Stomach (tissue), 9 donors: ENCODE measurements around the gene TM9SF4. TPM values are rescaled to one million over a fixed set of nuclear protein-coding genes. Genes with fewer than 3 reads are reported as not detected.

Experiments
- DNase-seq, 2 donors: peaks; one replicate each; pipeline versions ENCODE4 v3.0.0 to v3.0.0-alpha.2; 2013 to 2019
- H3K27ac ChIP-seq, 5 donors: fragments of 200-600 bp in 4 of 5; sonication (generic) in 4 of 5; one replicate each; pipeline ENCODE4 v1.5.1; 2013 to 2019; ENCODE audit warnings: mild to moderate bottlenecking in 1 of 5, moderate library complexity in 1 of 5
- H3K27me3 ChIP-seq, 3 donors: fragments of 200-600 bp; sonication (generic); one replicate each; pipeline ENCODE4 v1.5.1; 2017 to 2019; ENCODE audit warnings: mixed run types in 1 of 3
- H3K36me3 ChIP-seq, 4 donors: fragments of 200-600 bp; sonication (generic); 1 replicate in 3 of 4; 2 replicates in 1 of 4; pipeline ENCODE4 v1.5.1; 2016 to 2019
- H3K4me1 ChIP-seq, 4 donors: fragments of 200-600 bp; sonication (generic); one replicate each; pipeline ENCODE4 v1.5.1; 2016 to 2019
- H3K4me3 ChIP-seq, 4 donors: fragments of 200-600 bp; sonication (generic) in 3 of 4; one replicate each; pipeline ENCODE4 v1.5.1; 2016 to 2019; ENCODE audit warnings: mild to moderate bottlenecking in 1 of 4
- H3K9me3 ChIP-seq, 4 donors: fragments of 200-600 bp; sonication (generic); one replicate each; pipeline ENCODE4 v1.5.1; 2016 to 2019
- EP300 ChIP-seq: sonication (generic); formaldehyde crosslinking; IDR thresholded peaks from one replicate; pipeline ENCODE4 v1.6.1; 2017; ENCODE audit warnings: antibody characterized with exemption
- POLR2A ChIP-seq, 4 donors: fragments of 450-650 bp; IDR thresholded peaks; one replicate each; pipeline ENCODE4 v1.6.1; 2016; ENCODE audit warnings: antibody characterized with exemption in 4 of 4, control low read depth in 2 of 4, mild to moderate bottlenecking in 1 of 4, moderate library complexity in 1 of 4
- POLR2AphosphoS5 ChIP-seq, 3 donors: sonication (generic); formaldehyde crosslinking; IDR thresholded peaks; one replicate each; pipeline ENCODE4 v1.6.1; 2016; ENCODE audit warnings: antibody characterized with exemption in 3 of 3
- WGBS, 5 donors: extraction: QIAGEN DNeasy Blood & Tissue Kit in 3 of 5; methylation state at CpG; one replicate each; pipeline versions ENCODE4 v1.1.5 to v1.1.7; 2013 to 2018; 5-methylcytosine and 5-hydroxymethylcytosine counted together
- intact Hi-C: fragments of 100-400 bp; cut with DNase I; formaldehyde crosslinking; loops from one replicate; pipeline ENCODE4 v1.15.1; 2023; ENCODE audit warnings: low total_unique reads
- polyA plus RNA-seq, 3 donors: library from polyadenylated mRNA; stranded (reverse); fragments of 200-250 nt; gene quantifications; one replicate each; pipeline ENCODE4 v1.2.3, GENCODE V29; 2013
- total RNA-seq, 5 donors: library from RNA; depleted of rRNA; stranded (reverse); fragments of >200 nt; gene quantifications; one replicate each; pipeline versions ENCODE4 v1.1.0 to v1.2.3, GENCODE V29; 2014 to 2016
- TF ChIP-seq, protein P1 (sequence below), 7 experiments: fragments of 450-650 bp in 4 of 7; fragments of 200-600 bp in 3 of 7; sonication (generic) in 3 of 7; IDR thresholded peaks; one replicate each; pipeline ENCODE4 v1.5.1; 2016 to 2019; ENCODE audit warnings: antibody characterized with exemption in 7 of 7, control low read depth in 2 of 7, mild to moderate bottlenecking in 1 of 7
- donor health status: healthy with polysubstance abuse.
- donor health status: Bipolar disorder and iron deficiency.
- donor health status: healthy.

Gene TM9SF4
- total and polyA plus RNA-seq, 8 donors, result 6.7 to 50.8 (median 21.9) TPM

GRCh38 chr20:32079655-32080109 lies 29.8 kb upstream of the TM9SF4 start:
- Histone ChIP-seq H3K36me3 (no peaks in the 10 kb centered on the region), H3K4me1 (no peaks in the 10 kb centered on the region), H3K9me3 (no peaks in the 10 kb centered on the region), H3K27me3 (peaks cover 0 to 47% (median 0%) of the 10 kb centered on the region in 3 donors), H3K4me3 (no peak overlapping the region), H3K27ac (no peak overlapping the region)
- no peak for TF ChIP-seq POLR2A (IDR thresholded peaks at IDR 0.05)
- TF ChIP-seq EP300, result no peak
- TF ChIP-seq, protein P1, sequence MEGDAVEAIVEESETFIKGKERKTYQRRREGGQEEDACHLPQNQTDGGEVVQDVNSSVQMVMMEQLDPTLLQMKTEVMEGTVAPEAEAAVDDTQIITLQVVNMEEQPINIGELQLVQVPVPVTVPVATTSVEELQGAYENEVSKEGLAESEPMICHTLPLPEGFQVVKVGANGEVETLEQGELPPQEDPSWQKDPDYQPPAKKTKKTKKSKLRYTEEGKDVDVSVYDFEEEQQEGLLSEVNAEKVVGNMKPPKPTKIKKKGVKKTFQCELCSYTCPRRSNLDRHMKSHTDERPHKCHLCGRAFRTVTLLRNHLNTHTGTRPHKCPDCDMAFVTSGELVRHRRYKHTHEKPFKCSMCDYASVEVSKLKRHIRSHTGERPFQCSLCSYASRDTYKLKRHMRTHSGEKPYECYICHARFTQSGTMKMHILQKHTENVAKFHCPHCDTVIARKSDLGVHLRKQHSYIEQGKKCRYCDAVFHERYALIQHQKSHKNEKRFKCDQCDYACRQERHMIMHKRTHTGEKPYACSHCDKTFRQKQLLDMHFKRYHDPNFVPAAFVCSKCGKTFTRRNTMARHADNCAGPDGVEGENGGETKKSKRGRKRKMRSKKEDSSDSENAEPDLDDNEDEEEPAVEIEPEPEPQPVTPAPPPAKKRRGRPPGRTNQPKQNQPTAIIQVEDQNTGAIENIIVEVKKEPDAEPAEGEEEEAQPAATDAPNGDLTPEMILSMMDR (IDR thresholded peaks at IDR 0.05), result no peak
- no peak for TF ChIP-seq POLR2AphosphoS5 (IDR thresholded peaks at IDR 0.05)
- intact Hi-C loops, result loop anchor here (10.0 kb wide), 1 partner anchor 255 kb away; no protein-coding TSS in a partner anchor
- WGBS, 5 donors, result 38 to 59% (median 47%) methylated on average over 8 of the region's 8 CpGs
- DNase-seq, result peak in 1 of 2 donors; percentile 22

- DNase-seq, result no peak
- WGBS, 5 donors, result 57 to 88% (median 63%) methylated on average over 3 of the region's 3 CpGs
- H3K27me3 ChIP-seq, result peaks cover 0 to 36% (median 0%) of the 10 kb centered on the region in 3 donors
- no peaks in the 10 kb centered on the region for H3K9me3 ChIP-seq
- H3K36me3 ChIP-seq, result no peaks in the 10 kb centered on the region
- no peak overlapping the region for H3K27ac ChIP-seq
- H3K4me1 ChIP-seq, result no peaks in the 10 kb centered on the region
- no peak overlapping the region for H3K4me3 ChIP-seq
- TF ChIP-seq POLR2AphosphoS5 (IDR thresholded peaks at IDR 0.05), result no peak
- TF ChIP-seq EP300, result no peak
- TF ChIP-seq POLR2A (IDR thresholded peaks at IDR 0.05), result no peak
- TF ChIP-seq, protein P1 (IDR thresholded peaks at IDR 0.05), result no peak
- intact Hi-C loops, result loop anchor here (10.0 kb wide), 1 partner anchor 256 kb away; no protein-coding TSS in a partner anchor
These were observed 28.7 kb upstream of the TM9SF4 start for GRCh38 chr20:32080783-32081182.

GRCh38 chr20:32083469-32083868 lies 26.0 kb upstream of the TM9SF4 start:
- Histone ChIP-seq H3K36me3 (no peaks in the 10 kb centered on the region), H3K4me3 (no peak overlapping the region), H3K4me1 (no peaks in the 10 kb centered on the region), H3K9me3 (no peaks in the 10 kb centered on the region), H3K27me3 (peaks cover 0 to 30% (median 0%) of the 10 kb centered on the region in 3 donors), H3K27ac (no peak overlapping the region)
- DNase-seq, result no peak
- WGBS, 5 donors, result 84 to 87% (median 86%) methylated on average over 6 of the region's 6 CpGs
- no peak for TF ChIP-seq POLR2AphosphoS5 (IDR thresholded peaks at IDR 0.05)
- TF ChIP-seq, protein P1 (IDR thresholded peaks at IDR 0.05), result no peak
- no peak for TF ChIP-seq EP300
- TF ChIP-seq POLR2A (IDR thresholded peaks at IDR 0.05), result no peak
- intact Hi-C loops, result loop anchor here (10.0 kb wide), 1 partner anchor 259 kb away; no protein-coding TSS in a partner anchor

GRCh38 chr20:32087070-32087469 lies 22.4 kb upstream of the TM9SF4 start:
- DNase-seq, result no peak
- Histone ChIP-seq H3K9me3 (no peaks in the 10 kb centered on the region), H3K27ac (no peak overlapping the region), H3K27me3 (peaks cover 0 to 19% (median 0%) of the 10 kb centered on the region in 3 donors), H3K4me1 (peaks cover 0 to 3% (median 0%) of the 10 kb centered on the region in 4 donors), H3K4me3 (no peak overlapping the region), H3K36me3 (no peaks in the 10 kb centered on the region)
- WGBS, 5 donors, result 58 to 83% (median 70%) methylated on average over 3 of the region's 3 CpGs
- intact Hi-C loops, result loop anchor here (10.0 kb wide), 1 partner anchor 262 kb away; no protein-coding TSS in a partner anchor
- TF ChIP-seq EP300 (no peak), POLR2AphosphoS5 (IDR thresholded peaks at IDR 0.05) (no peak), POLR2A (IDR thresholded peaks at IDR 0.05) (no peak)
- TF ChIP-seq, protein P1 (IDR thresholded peaks at IDR 0.05), result no peak
